Stimulated activated CD4-positive, alpha-beta T cell treated with anti-CD3 and anti-CD28 coated beads, Interleukin-12 subunit alpha, Interleukin-12 subunit beta, amount 100 ng/mL, for 24 hours (primary cell): Measurements from ENCODE around the gene TSPAN7.

Experiments used
- DNase-seq, 2 experiments: peaks; one replicate each; pipeline ENCODE4 v3.0.0-alpha.2; 2020; ENCODE audit warnings: low read depth in 2 of 2

The TSPAN7 gene

DNA sequence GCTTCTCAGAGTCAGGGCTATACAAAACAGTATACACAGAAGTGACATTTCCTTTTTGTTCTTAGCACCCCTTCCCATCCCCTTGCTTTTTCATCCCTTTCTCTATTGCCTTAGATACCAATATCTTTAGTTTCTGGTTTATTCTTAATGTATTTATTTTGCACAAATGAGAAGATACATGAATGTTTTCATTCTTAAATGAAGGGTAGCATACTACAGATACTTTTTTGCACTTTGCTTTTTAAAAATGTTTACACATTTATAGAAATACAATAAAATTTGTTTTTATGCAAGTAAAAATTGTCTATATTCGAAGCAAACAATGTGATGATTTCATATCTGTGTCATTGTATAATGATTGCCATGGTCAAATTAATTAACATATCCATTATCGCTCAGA is 33.1 kb downstream of the TSPAN7 start:
- DNase-seq, result no peak

DNA sequence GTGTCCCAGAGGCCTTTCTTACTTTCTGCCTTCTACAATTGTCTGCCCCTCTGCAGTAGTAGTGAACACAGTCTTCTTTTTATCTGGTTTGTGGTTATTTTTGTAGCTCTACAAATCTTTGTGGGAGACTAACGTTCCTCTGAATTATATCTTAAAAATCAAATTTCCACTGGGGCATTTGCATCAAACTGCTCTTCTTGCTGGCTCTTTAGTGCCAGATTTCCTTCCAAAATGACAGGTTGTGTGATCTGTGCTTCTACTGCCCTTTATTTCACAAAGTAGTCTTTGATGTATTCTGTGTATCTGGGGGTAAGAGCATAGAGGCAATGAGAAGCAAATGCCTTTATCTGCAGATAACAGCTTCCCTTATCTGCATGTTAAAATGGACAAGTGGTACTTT is 34.5 kb downstream of the TSPAN7 start:
- no peak for DNase-seq

DNA sequence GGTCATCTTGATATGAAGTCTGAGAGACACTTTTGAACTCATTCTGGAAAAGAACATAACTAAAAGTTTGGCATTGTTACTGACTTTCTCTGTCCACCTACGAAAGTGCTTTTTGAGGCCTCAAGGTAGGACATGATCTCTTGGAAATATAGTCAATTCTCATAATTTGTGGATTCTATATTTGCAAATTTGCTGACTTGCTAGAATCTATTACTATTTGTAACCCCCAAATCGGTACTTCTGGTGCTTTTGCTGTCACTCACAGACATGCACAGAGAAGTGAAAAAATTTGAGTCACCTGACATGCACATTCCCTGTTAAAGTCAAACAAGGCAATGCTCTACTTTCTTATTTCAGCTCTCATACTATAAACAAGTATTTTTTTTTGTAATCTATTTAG is 35.6 kb downstream of the TSPAN7 start:
- no peak for DNase-seq

DNA sequence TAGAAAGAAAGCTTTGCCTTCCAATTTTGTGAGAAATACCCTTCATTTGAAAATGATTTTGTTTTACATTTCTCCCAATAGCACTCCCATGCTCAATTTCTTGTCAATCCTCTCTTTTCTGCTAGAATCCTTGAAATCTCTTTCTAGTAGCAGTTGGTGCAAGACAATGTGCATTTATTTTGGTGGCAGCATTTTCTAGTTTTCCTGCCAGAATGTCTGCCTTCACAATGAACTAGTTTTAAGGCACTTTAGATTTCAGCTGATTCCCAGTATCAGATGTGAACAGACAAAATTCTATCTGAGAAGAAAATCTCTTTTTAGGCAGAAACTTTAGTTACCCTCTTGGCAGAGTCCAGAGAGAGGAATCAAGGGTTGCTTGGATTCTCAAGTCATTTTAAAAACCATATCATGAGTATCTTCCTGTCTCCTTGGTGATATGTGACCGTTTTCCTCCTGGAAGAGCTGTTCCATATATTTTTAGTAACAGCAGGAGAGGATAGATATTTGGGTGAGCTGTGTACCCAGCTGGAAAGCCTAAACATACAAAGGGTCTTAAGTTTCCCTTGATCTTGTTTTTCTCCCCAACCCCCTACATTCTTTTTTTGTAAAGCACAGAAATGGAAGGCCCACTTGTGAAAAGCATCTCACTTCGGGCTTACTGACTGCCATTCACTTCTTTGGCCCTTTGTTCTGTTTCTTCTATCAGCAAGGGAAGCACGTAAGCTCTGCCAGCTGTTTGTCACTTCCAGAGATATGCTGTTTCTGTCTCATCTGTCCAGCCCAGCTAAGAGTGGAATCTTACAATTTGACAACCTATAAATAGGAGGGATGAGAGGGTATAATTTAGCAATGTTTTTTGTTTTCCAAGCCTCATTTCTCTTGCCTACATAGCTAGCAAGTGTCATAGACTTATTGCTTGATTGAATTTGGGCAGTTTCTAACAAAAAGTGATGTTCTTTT is 38.7 kb downstream of the TSPAN7 start:
- no peak for DNase-seq

DNA sequence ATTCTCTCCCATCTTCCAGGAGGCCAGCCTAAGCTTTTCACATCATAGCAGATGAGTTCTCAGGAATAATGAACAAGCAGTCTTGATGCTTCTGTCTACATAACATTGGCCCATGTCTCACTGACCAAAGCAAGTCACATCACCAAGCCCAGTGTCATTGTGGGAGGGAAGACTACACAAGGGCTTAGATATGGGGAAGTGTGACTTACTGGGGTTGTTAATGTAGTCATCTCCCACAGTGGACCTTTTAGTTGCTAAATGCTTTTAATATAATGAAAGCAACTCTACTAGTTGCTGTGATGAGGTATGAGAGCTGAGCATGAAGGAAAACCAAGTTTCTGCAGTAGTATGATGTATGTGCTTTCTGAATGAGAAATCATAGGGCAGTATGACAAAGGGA is 40.5 kb downstream of the TSPAN7 start:
- DNase-seq, result no peak

DNA sequence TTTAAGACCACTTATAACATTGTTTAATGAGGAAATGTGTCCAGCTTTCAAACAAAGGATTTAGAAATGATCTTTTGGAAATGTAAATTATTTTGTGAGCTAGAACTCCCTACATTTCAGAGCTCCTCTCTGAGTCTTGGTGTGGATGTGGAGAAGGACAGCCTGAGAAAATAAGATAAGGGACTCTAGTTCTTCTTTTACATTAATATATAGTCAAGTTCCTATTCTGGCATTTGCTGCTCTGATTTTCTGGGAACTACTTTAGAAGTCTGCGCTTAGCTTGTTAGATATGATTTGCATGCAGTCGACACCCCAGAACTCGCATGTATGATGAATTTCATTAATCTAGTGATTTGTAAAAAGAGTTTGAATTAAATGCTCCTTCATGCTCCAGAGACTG is 45.5 kb downstream of the TSPAN7 start:
- no peak for DNase-seq

DNA sequence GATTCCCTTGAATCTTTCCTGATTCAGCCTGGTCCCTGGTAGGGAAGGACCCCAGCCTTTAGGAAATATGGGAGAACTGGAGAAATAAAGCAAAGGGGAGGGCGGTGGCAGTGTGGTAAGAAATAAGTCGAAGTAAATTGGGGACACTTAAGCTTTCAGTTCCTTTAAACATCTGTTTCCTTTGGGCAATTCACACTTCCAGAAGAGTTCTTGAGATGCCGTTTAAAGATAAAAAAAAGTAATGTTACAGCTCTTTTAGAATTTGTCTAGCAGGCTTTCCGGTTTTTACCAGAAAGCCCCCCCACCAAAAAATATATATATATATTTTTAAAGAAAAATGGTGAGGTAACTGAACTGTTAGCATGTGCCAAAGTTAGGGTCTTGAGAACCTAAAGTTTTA is 46.6 kb downstream of the TSPAN7 start:
- no peak for DNase-seq

DNA sequence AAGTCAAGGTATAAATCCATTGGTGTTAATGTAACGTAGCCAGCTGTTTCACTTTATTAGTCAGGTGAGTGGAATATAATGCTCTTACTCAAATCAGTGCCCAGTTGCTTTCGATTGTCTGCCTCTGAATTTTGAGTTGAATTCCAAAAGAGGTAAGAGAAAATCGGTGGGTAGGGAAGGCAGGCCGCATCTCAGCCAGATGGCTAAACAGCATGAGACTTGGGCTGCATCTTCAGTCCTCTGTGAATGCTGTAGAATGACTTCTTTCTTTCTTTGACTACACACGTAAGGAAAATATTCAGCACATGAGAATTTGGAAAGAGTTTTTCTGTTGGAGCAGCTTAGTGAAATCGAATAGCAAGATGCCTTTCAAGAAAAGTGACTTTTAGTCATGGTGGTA is 49.5 kb downstream of the TSPAN7 start:
- no peak for DNase-seq

DNA sequence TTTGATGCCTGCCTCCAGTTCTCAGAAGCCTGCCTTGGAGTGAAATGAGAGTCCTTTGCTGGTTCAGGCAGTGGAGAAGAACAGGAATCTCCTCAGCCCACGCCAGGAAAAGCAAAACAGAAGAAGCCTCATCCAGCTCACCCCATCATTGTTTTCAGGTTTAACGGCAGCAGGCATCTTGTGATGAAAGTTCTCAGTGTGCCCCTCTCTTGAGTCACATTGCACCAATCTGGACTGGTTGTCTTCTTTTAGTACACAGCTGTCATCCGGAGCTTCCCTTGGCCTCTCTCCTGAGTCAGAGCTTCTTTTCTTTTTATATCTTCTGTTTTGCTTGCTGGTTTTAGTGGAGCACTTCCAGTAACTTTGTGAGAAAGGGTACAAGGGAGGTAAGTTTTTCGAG is 50.9 kb downstream of the TSPAN7 start:
- DNase-seq, result no peak

DNA sequence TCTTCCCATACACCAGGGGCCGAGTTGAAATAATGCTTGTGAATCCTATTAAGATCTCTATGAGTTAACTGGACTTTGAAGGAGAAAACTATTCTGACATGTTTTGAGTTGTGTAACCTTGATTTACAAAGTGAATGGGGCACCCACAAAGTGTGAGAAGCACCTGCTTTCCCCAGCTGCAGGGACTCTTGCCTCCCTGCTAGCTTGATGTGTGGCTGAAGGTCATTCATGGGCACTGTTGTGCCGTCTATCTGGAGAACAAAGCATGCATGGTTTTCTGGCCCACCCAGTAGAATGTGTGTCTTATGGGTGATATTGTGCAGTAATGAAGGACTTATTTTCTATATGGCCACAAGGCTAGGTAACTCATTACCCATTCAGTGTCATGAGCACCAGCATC is 53.1 kb downstream of the TSPAN7 start:
- no peak for DNase-seq

DNA sequence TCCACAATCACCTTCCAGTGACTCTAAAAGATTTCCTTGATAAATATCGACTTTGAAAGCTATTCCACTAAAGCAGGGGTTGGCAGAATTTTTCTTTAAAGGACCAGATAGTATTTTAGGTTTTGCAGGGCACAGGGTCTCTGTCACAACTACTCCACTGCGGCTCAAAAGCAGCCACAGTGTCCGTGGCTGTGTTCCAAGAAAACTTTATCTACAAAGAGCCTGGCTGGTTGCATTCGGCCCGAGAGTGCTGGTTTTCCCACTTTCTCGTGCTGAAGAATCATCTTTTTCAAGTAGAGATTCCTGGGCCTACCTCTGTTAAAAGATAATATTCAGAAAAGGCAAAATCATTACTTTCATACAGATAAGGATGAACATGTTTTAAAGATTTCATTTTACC is 55.6 kb downstream of the TSPAN7 start:
- no peak for DNase-seq

DNA sequence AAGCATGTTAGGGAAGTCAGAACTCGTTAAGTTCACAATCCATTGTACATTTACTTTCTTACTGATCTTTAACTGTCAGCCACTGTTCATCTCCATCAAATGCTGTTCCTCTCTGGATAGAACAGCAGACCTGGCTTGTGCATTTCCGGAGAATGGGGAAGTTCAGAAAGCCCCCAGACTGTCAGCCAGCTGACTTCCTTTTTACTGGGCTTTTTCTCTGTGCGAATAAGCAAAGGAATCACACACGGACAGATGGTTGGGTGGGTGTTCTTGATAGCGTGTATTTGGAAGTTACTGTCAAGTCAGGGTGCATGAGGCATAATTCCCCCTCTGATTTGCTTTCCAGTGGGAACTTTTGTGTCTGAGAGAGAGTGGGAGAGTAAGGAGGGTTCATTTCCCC is 56.8 kb downstream of the TSPAN7 start:
- no peak for DNase-seq

DNA sequence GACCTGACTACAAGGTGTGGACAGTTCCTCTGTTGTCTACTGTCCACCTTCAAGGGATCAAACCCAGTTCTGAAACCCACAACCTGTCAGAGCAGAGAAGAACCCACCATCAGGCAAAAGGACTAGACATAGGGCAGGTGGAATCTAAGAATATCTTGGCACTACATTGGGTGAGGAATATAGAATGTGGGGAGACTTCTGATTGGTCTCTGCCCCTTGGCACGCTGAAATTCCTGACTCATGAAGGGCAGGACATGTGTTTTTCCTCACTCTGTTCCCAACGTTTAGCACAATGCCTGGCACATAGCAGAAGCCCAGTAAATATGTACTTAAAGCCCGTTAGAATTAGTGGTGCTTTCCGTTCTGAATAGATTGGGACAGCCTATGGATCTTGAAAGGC is 59.3 kb downstream of the TSPAN7 start:
- no peak for DNase-seq

DNA sequence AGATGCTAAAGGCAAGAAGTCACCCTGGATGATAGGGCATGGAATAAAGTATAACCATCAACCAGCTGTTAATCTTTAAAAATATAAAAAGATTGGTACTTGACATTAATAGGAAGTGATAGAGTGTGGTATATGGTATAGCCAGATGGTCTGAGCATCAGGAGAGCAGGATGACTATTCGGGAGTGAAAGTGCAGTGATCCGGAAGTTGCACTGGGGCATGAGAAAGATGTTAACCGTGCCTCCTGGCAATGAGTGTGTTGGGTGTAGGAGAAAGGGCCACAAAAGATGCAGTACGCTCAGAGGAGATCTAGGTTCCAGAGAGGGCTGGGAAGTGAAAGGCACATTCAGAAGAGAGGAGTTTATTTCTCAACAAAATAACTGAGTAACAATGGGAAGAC is 65.0 kb downstream of the TSPAN7 start:
- no peak for DNase-seq

DNA sequence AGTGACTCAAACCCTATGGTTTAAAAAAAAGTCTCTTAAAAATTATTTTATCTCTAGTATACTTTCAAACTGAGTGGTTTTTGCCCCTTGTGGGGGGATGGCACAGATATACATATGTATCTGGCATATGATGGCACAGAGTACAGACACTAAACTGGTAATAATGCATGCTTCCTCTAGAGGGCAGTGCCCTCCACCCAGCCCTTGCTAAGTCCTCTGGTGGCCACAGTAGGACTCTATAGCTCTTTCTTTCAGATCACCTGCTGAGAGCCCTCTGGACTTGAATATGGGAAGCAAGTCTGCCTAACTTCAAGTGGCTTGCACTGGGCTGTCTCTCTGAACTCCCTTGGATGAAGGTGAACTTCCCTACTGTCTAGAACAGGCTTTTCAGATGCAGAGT is 66.3 kb downstream of the TSPAN7 start:
- peak in 1 of 2 experiments; percentile 4 for DNase-seq

DNA sequence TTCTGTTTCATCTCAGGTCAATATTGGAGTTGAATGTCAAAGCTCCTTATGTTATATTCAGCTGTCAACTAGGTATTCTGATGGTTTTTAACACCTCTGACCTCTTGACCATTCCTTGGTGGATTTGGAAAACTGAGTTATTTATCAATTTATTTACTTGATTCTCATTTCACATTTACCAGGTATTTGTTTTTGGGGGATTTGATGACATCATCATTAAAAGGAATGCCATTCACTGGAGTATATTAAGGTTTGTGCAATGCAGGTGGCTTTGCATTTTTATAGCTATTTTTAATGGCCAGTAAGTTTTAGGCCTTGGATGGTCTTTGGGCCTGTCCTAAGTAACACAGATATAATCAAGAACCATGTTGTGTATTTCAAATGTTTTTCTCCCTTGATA is 67.2 kb downstream of the TSPAN7 start:
- DNase-seq, result no peak

DNA sequence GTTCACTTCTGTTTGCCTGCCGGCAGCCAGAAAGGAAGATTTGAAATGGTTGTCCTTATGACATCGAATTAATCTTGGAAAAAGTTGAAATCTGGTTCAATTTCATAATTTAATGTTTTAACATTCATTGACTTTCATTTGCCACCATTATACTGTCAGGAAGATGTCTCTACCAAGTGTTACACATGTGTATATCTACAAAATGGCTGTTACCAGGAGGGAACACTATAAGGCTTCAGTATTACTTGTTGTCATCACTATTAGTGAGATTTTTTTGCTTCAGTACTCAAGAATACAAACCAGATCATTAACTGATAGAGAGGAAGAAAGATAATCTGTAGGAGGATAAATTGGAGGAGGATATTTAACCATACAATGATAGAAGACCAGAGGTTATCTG is 71.2 kb downstream of the TSPAN7 start:
- DNase-seq, result no peak

DNA sequence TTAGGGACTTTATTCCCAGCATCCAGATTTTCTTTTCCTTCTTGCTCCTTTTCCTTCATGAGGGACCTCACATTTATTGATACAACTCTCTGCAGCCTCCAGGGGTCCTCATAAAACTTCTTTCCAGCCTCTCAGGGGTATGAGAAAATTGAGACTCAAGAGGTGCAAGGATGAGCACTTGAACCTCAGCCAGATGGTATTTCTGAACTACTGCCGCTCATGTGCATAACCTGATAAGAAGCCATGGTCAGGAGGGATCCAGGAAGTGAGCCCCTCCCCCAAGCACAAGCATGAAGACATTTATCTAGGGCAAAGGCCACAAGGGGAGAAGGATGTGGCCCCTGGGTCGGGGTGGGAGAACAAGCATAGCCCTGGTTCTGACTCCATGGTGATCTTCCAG is 73.3 kb downstream of the TSPAN7 start:
- no peak for DNase-seq

DNA sequence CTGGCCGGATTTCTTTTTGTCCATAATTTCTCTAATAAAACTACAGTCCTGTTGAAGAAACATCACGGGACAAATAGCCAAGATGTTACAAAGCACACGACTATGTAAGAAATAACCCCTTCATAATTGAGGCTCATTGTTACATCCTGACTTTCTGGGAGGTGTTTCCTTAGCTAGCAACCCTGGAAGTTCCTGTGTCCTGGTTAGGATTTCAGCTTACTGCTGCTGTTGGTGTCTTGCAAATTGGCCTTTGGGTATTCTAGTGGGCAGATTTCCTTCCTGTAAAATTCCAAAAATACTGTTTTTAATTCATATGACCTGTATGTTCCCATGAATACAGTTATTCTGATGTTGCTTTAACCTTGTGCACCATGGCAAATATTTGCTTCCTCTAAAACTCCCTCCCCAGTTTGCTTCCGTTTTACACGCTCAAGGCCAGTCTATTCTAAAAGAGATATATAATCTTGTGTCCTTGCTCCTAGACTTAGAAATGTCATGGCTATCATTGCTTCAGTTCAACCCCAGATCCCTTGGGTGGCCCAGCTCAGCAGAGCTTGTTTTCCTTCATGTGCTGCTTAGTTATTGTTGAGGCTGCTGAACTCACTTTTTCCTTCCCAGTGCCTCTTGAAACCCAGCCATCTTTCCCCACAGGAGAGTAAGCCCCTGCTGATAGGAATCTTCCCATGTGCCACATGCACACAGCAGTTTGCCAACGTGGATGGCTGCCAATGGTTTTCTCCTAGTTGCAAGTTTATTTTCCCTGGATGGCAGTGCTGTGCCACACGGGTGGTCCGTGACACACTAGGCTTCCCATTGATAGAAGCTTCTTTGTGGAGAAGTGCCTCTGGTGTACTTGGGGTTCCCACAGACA is 75.8 kb downstream of the TSPAN7 start:
- DNase-seq, result no peak

DNA sequence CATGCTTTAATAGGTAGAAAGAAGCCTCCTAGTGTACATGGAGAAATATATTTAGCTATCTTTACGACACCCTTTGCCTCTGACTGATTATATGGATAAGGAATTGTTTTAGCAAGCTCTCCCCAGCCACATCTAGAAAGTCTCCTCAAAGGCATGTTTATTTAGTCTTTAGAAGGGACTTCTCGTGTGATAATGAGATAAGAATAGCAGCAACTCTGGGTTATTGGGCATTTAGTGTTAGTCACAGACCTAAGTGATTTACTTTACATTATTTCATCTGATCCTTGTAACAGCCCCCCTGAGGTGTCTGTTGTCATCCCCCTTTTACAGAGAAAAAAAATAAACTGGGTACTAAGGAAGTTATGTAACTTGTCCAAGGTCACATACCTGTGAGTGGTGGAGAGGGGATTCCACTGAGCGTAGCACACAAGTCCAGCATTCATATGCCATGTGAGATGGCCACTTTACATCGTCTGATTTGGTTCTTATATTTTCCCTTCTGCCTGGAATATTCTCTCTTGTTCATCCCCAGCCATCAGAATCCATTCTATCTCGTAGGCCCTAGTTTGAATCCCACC is 77.7 kb downstream of the TSPAN7 start:
- DNase-seq, result no peak

DNA sequence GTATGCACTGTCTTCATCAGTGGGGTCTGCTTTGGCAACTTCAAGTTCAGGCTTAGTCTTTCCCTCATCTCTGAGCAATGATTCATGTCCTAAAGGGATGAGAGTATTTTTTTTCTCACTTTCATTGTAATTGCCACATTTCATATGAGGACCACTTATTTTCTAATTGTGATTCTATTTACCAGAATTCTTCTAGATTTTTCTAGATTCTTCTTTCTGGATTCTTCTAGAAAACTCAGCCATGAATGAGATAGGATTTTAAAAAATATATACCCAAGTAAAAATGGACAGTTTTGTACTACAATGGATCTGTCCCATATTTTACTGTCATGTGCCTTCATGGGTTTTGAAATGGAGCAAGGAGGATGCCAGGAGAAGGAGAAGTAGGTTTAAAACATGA is 78.4 kb downstream of the TSPAN7 start:
- no peak for DNase-seq

DNA sequence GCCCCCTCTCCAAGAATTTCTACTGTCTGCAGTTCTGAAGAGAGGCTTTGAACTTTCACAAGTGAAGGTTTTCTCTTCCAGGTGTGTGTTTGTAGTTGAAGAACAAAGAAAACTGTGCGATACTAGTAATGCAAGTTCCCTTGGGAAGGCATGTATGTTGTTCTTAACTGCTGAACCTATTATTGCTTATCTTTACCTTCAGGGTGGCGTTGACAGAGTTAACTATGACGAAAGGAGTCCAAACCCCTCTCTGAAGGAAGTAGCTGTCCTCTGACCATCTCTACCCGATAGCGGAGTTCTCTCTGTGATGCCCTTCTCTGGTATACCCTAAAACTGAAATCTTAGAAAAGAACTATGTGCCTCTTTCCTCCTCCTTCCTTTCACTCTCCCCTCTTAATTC is 79.9 kb downstream of the TSPAN7 start:
- no peak for DNase-seq

DNA sequence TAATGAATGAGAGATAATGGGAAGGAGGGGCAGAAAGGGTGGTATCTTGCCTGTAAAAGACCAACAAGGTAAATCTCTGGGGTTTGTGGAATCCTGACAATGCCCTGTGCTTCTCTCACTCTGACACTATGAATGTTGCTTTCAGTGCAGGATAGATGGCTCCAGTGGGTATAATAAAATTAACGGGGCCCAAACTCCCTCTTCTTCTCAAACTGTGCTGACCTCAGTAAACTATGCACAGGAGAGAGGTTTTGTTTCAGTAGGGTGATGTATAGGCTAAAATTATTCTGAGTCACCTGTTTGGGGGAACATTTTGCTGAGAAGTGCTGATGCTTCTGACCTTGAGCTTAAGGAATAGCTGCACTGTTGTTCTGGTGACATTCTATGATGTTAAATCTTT is 82.6 kb downstream of the TSPAN7 start:
- DNase-seq, result no peak
